GM13976 (cell line): ENCODE measurements around the gene KRTAP2-3.

Source experiments
- DNase-seq: peaks from one replicate; pipeline ENCODE4 v3.0.0; 2012; ENCODE audit warnings: low spot score
- CTCF ChIP-seq: IDR thresholded peaks from 2 replicates; pipeline ENCODE4 v1.5.1; 2012; ENCODE audit warnings: borderline replicate concordance, mild to moderate bottlenecking; ENCODE audit not compliant: insufficient read depth; ENCODE audit errors: extremely low read depth, missing control alignments, control extremely low read depth
- in situ Hi-C: fragments of 300-500 bp; cut with MboI; formaldehyde crosslinking; loops from one replicate; pipeline ENCODE4 v1.12.0; 2022; ENCODE audit warnings: low sequenced_read_pairs, mixed read lengths, inconsistent platforms; ENCODE audit not compliant: unreplicated experiment

KRTAP2-3 gene

GRCh38 chr17:41012326-41013120 is 47.4 kb downstream of the KRTAP2-3 start:
- in situ Hi-C loops = no loop called here
- no peak for TF ChIP-seq CTCF
- DNase-seq = no peak

- no peak for TF ChIP-seq CTCF
- no peak for DNase-seq
- in situ Hi-C loops = no loop called here
These were observed 49.5 kb downstream of the KRTAP2-3 start for GRCh38 chr17:41010441-41010840.

GRCh38 chr17:41009936-41010335 is 50.0 kb downstream of the KRTAP2-3 start:
- no peak for TF ChIP-seq CTCF
- no peak for DNase-seq
- in situ Hi-C loops = no loop called here

- no peak for DNase-seq
- in situ Hi-C loops = no loop called here
These were observed 50.6 kb downstream of the KRTAP2-3 start for GRCh38 chr17:41009301-41009760.

More at GRCh38 chr17:41009301-41009760, 50.6 kb downstream of the KRTAP2-3 start:
- TF ChIP-seq CTCF = no peak
